Adipocyte (in vitro differentiated cells): ENCODE results near the gene EPGN.

Experiments used
- DNase-seq: peaks from one replicate; pipeline ENCODE4 v3.0.0-alpha.2; 2015; ENCODE audit warnings: low read depth
- H3K27me3 ChIP-seq: replicated peaks from 2 replicates; pipeline ENCODE4 v1.7.0; 2013; ENCODE audit warnings: mild to moderate bottlenecking, low read length, moderate library complexity; ENCODE audit not compliant: control insufficient read depth, insufficient read depth
- H3K36me3 ChIP-seq: 2 replicates; pipeline ENCODE4 v1.7.0; 2013; ENCODE audit warnings: low read length, mild to moderate bottlenecking, moderate library complexity; ENCODE audit not compliant: control insufficient read depth, insufficient read depth, severe bottlenecking
- H3K4me1 ChIP-seq: 2 replicates; pipeline ENCODE4 v1.7.0; 2013; ENCODE audit warnings: mild to moderate bottlenecking, low read length, moderate library complexity; ENCODE audit not compliant: control insufficient read depth, insufficient read depth
- H3K4me3 ChIP-seq: 2 replicates; pipeline ENCODE4 v1.7.0; 2013; ENCODE audit warnings: mild to moderate bottlenecking, low read length, moderate library complexity
- H3K9ac ChIP-seq: 2 replicates; pipeline ENCODE4 v1.7.0; 2013; ENCODE audit warnings: mild to moderate bottlenecking, low read length, moderate library complexity
- H3K9me3 ChIP-seq: 2 replicates; pipeline ENCODE4 v1.7.0; 2013; ENCODE audit warnings: mild to moderate bottlenecking, low read length, moderate library complexity; ENCODE audit not compliant: control insufficient read depth

EPGN gene

DNA sequence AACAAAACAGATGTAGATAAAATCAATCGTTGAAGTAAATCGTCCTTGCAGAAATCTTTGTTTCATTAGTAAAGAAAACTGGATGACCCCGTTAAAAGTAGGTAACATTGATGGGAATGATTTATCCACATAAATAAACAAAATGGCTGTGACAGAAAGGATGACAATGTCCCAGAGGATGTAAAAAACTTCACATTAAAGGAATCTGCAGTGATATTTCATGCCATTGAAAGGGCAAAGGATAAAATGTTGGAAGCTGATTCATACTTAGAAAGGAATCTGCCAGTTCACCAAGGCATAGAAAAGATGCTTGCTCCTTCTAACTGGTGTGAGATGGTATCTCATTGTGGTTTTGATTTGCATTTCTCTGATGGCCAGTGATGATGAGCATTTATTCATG is 24.2 kb upstream of the EPGN start:
- Histone ChIP-seq H3K27me3 (no peaks in the 10 kb centered on the region), H3K4me3 (no peak overlapping the region), H3K4me1 (peaks cover 4% of the 10 kb centered on the region), H3K9ac (no peak overlapping the region), H3K36me3 (no peaks in the 10 kb centered on the region), H3K9me3 (no peaks in the 10 kb centered on the region)
- DNase-seq = peak; percentile 66

DNA sequence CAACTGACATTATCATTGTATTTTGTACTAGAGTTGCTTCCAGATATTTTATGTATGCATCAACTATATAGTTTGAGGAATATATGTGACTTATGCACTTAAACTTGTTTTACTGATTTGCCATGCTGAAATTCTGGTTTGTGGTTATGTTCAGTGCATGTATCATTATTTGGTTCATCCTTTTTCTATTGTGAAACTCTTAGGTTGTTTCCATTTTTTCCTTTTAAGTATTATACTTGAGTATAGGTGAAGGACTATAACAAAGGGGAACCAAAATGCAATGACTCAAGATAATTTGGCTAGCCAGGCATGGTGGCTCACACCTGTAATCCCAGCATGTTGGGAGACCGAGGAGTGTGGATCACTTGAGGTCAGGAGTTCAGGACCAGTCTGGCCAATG is 21.1 kb upstream of the EPGN start:
- H3K27me3 ChIP-seq = no peaks in the 10 kb centered on the region
- no peak for DNase-seq
- peaks cover 4% of the 10 kb centered on the region for H3K4me1 ChIP-seq
- H3K36me3 ChIP-seq = no peaks in the 10 kb centered on the region
- no peak overlapping the region for H3K9ac ChIP-seq
- H3K4me3 ChIP-seq = no peak overlapping the region
- no peaks in the 10 kb centered on the region for H3K9me3 ChIP-seq

DNA sequence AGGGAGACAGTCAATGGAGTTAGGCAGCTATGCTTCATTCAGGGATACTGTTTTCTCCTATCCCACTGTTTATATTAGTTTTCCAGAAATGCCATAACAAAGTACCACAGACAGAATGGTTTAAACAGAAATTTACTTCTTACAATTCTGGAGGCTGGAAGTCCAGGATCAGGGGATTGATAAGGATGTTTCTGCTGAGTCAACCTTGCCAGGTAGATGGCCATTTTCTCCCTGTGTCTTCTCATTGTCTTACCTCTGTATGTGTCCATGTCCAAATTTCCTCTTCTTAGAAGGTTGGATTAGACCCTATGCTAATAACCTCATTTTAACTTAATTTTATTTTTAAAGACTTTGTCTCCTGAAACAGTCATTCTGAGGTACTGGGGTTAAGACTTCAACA is 20.5 kb upstream of the EPGN start:
- no peak for DNase-seq

GRCh38 chr4:74291471-74291870 is 16.8 kb upstream of the EPGN start:
- no peaks in the 10 kb centered on the region for H3K9me3 ChIP-seq
- no peaks in the 10 kb centered on the region for H3K36me3 ChIP-seq
- no peaks in the 10 kb centered on the region for H3K27me3 ChIP-seq
- no peaks in the 10 kb centered on the region for H3K4me1 ChIP-seq
- no peak overlapping the region for H3K9ac ChIP-seq
- no peak overlapping the region for H3K4me3 ChIP-seq
- no peak for DNase-seq

More for the DNA sequence above, 20.5 kb upstream of the EPGN start:
- no peak overlapping the region for H3K4me3 ChIP-seq
- H3K4me1 ChIP-seq = peaks cover 4% of the 10 kb centered on the region
- no peaks in the 10 kb centered on the region for H3K9me3 ChIP-seq
- no peak overlapping the region for H3K9ac ChIP-seq
- H3K36me3 ChIP-seq = no peaks in the 10 kb centered on the region
- H3K27me3 ChIP-seq = no peaks in the 10 kb centered on the region

DNA sequence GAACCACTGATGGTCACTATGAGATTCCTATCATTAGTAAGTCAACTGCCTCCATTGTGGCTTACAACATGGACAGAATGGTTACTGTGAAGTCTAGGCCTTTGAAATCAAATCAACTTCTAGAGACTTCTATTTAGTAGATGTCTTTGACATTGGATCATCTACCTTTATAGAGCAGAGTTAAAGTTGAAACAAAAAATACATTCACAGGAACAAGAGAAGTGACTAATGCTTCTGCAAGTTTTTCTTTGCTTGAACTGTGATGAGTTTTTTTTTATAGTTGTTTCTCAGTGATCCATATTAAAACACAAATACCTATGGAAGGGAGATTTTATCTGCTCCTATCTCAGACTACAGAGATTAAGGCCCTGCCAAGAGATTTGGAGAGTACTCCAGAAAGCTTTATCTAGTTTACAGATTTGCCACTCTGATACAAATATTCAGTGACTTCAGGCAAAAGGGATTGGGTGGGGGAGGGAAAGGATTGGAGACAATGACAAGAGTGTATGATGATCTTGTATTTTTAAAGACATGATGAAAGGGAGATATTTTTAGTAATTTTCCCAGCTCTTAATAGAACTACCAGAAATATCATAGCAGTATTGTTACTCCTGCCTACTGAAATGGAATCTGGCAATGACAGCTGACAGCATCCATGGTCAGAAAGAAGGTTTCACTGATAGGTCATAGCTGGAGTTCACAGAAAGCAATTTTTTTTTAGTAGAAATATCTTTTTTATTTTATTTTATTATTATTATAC is 16.0 kb upstream of the EPGN start:
- Histone ChIP-seq H3K4me3 (no peak overlapping the region), H3K9me3 (no peaks in the 10 kb centered on the region), H3K36me3 (no peaks in the 10 kb centered on the region), H3K9ac (no peak overlapping the region), H3K4me1 (no peaks in the 10 kb centered on the region), H3K27me3 (no peaks in the 10 kb centered on the region)
- no peak for DNase-seq

DNA sequence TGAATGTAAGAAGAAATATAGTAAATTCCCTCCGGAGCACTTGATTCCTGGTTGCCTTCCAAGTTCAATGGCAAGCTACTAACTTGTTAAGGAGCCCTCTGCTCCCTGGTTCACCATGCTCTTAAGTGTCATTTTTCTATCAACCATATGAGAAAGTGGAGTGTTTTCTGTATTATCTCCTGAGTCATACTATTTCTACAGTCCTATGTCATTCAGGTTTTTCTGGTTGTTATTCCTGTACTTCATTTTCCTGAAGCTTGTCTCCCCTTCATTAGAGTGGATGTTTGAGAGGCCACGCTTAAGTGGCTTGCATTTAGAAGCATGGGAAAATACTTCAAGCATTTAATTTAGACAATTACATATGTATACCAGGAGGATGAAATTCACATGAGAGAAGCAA is 14.7 kb upstream of the EPGN start:
- H3K4me1 ChIP-seq = no peaks in the 10 kb centered on the region
- no peaks in the 10 kb centered on the region for H3K9me3 ChIP-seq
- DNase-seq = no peak
- H3K27me3 ChIP-seq = no peaks in the 10 kb centered on the region
- no peaks in the 10 kb centered on the region for H3K36me3 ChIP-seq
- H3K9ac ChIP-seq = no peak overlapping the region
- H3K4me3 ChIP-seq = no peak overlapping the region

DNA sequence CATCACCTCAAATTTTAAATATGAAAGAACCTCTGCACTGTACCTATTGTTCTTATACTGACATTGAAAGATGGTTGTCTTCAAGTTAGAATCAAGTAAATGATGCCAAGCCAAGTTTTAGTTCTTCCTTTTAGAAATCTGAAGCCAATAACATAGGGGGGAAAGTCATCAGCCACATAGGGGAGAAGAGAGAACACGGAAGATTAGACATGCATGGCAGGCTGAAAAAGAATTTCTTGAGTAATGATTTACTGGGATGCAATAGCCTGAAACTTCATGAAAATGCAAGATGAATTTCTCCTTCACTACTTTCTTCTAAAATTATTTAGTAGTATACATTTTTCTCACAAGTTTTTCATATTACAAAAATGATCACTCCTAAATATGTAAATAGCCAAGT is 13.6 kb upstream of the EPGN start:
- H3K4me1 ChIP-seq = no peaks in the 10 kb centered on the region
- DNase-seq = no peak
- H3K4me3 ChIP-seq = no peak overlapping the region
- no peaks in the 10 kb centered on the region for H3K9me3 ChIP-seq
- no peaks in the 10 kb centered on the region for H3K27me3 ChIP-seq
- H3K9ac ChIP-seq = no peak overlapping the region
- no peaks in the 10 kb centered on the region for H3K36me3 ChIP-seq

DNA sequence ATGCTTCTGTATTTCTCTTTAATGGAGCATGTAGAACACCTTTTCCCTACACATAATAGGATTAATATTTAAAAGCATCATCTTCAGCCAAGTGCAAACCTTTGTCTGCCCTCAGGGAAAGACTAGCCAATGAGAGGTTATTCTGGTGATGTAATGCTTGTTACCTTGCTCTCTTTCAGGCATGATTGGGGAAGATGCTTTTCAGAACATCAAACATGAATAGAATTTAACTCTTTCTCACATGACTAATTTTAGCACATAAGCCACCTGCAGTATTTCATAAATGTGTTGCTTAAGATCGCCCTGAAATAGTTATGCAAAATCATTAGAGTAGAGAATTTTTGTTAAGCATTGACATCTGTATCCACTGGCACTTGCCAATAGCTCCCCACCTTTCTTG is 10.7 kb upstream of the EPGN start:
- Histone ChIP-seq H3K4me1 (no peaks in the 10 kb centered on the region), H3K27me3 (no peaks in the 10 kb centered on the region), H3K36me3 (no peaks in the 10 kb centered on the region), H3K9me3 (no peaks in the 10 kb centered on the region), H3K4me3 (no peak overlapping the region), H3K9ac (no peak overlapping the region)
- DNase-seq = no peak

- H3K9me3 ChIP-seq = no peaks in the 10 kb centered on the region
- no peak overlapping the region for H3K9ac ChIP-seq
- H3K27me3 ChIP-seq = no peaks in the 10 kb centered on the region
- H3K36me3 ChIP-seq = no peaks in the 10 kb centered on the region
- DNase-seq = no peak
- no peak overlapping the region for H3K4me3 ChIP-seq
- peaks cover 7% of the 10 kb centered on the region for H3K4me1 ChIP-seq
These were observed 4.1 kb upstream of the EPGN start for GRCh38 chr4:74304095-74304625.

- H3K9me3 ChIP-seq = no peaks in the 10 kb centered on the region
- no peak overlapping the region for H3K4me3 ChIP-seq
- H3K36me3 ChIP-seq = no peaks in the 10 kb centered on the region
- H3K27me3 ChIP-seq = no peaks in the 10 kb centered on the region
- DNase-seq = no peak
- no peak overlapping the region for H3K9ac ChIP-seq
- peaks cover 7% of the 10 kb centered on the region for H3K4me1 ChIP-seq
These were observed 3.3 kb upstream of the EPGN start for GRCh38 chr4:74305000-74305399.

GRCh38 chr4:74307170-74307569 is 1.1 kb upstream of the EPGN start:
- H3K9ac ChIP-seq = no peak overlapping the region
- no peak for DNase-seq
- no peak overlapping the region for H3K4me3 ChIP-seq
- no peaks in the 10 kb centered on the region for H3K36me3 ChIP-seq
- H3K4me1 ChIP-seq = peaks cover 7% of the 10 kb centered on the region
- no peaks in the 10 kb centered on the region for H3K9me3 ChIP-seq
- no peaks in the 10 kb centered on the region for H3K27me3 ChIP-seq

GRCh38 chr4:74309223-74309622 is 953 bp downstream of the EPGN start:
- Histone ChIP-seq H3K9ac (no peak overlapping the region), H3K9me3 (no peaks in the 10 kb centered on the region), H3K36me3 (no peaks in the 10 kb centered on the region), H3K4me1 (peaks cover 7% of the 10 kb centered on the region), H3K4me3 (no peak overlapping the region), H3K27me3 (no peaks in the 10 kb centered on the region)
- DNase-seq = no peak
